Colonic mucosa (tissue), 4 donors: ENCODE data around the gene PRDX5. TPM values are rescaled to one million over a fixed set of nuclear protein-coding genes. Genes with fewer than 3 reads are reported as not detected.

Experiments
- DNase-seq: peaks from one replicate; pipeline ENCODE4 v3.0.0-alpha.2; 2020
- H3K27ac ChIP-seq: fragments of 200-600 bp; one replicate; pipeline ENCODE4 v1.8.0; 2021
- H3K27me3 ChIP-seq: fragments of 200-600 bp; one replicate; pipeline ENCODE4 v1.8.0; 2021
- H3K36me3 ChIP-seq: fragments of 200-600 bp; one replicate; pipeline ENCODE4 v1.8.0; 2021
- H3K4me1 ChIP-seq: fragments of 200-600 bp; one replicate; pipeline ENCODE4 v1.8.0; 2021; ENCODE audit warnings: mild to moderate bottlenecking
- H3K4me3 ChIP-seq: fragments of 200-600 bp; one replicate; pipeline ENCODE4 v1.8.0; 2021
- H3K9ac ChIP-seq, 2 donors: one replicate each; pipeline ENCODE4 v1.7.0; 2013; ENCODE audit warnings: control low read depth in 2 of 2, low read depth in 2 of 2, low read length in 2 of 2
- H3K9me3 ChIP-seq: fragments of 200-600 bp; one replicate; pipeline ENCODE4 v1.8.0; 2021
- CTCF ChIP-seq: fragments of 200-600 bp; IDR thresholded peaks from one replicate; pipeline ENCODE4 v1.8.0; 2022; ENCODE audit warnings: antibody characterized with exemption, mild to moderate bottlenecking
- intact Hi-C: fragments of 100-400 bp; cut with DNase I; formaldehyde crosslinking; loops from one replicate; pipeline ENCODE4 v1.14.1; 2022
- total RNA-seq, 2 donors: library from RNA; stranded (reverse); fragmentation: NEBNext Ultra II Directional in 1 of 2; extraction: Animal tissue kit (Norgen Biotek cat#: 25700) in 1 of 2; gene quantifications; one replicate each; pipeline ENCODE4 v1.2.1, GENCODE V29; 2021
- donor health status: healthy.
- donor health status: DM: no; HTN: no; CAD: no.
- donor health status: DM: no; HTN: no; CAD: no.

PRDX5 gene
- total RNA-seq, 2 donors from 2014 or later: 301 to 425 TPM

DNA sequence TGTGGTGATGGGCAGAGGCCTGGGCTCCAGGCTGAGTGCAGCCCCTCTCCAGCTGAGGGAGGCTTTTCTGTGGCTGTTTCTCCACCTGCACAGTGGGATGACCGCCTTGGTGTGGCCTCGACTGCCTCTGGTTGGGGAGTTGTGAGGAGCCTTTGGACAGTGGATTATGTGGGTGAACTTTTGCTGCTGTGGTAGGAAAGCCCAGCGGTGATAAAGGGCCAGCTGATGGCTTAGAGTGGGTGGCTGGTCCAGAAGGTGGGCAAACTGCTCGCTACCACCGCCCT is 13.9 kb upstream of the PRDX5 start:
- no peak for TF ChIP-seq CTCF
- peaks cover 32% of the 10 kb centered on the region for H3K4me1 ChIP-seq
- intact Hi-C loops: loop anchor here (5.0 kb wide), 1 partner anchor 102 kb away; no protein-coding TSS in a partner anchor
- H3K9me3 ChIP-seq: no peaks in the 10 kb centered on the region
- no peaks in the 10 kb centered on the region for H3K36me3 ChIP-seq
- H3K27ac ChIP-seq: peak overlapping the region; percentile 99
- peak overlapping the region; percentile 58 to 89 for H3K9ac ChIP-seq
- peak overlapping the region; percentile 45 for H3K4me3 ChIP-seq
- peaks cover 13% of the 10 kb centered on the region for H3K27me3 ChIP-seq
- no peak for DNase-seq

DNA sequence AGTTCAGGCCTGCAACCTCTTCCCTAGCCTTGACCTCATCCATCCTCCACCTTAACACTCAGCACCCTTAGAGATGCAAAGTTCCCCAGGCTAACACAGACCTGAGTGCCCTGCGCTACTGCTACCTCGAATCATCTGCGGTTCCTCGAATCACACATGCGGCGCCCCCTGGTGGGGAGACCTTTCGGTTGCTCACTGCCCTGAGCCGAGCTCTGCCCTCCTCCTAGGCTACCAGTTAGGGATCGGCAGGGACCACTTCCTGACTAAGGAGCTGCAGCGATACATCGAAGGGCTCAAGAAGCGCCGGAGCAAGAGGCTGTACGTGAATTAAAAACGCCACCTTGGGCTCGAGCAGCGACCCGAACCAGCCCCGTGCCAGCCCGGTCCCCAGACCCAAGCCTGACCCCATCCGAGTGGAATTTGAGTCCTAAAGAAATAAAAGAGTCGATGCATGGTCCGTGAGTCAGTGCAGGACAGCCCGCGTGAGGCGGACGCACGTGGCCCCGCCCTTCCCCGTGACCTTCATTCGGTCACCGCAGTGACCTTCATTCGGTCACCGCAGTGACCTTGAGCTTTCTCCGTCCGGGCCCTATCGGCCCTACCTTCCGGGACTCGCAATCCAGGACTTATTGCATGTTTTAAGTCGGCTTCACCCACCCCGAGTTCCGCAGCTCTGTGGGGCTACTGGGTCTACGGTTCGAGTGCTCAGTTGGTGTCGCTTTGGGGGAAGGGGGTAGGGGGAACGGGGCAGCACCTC is 13.4 kb upstream of the PRDX5 start:
- Histone ChIP-seq H3K4me1 (peaks cover 28% of the 10 kb centered on the region), H3K9me3 (no peaks in the 10 kb centered on the region), H3K36me3 (no peaks in the 10 kb centered on the region), H3K9ac (peak overlapping the region; percentile 58 to 89), H3K27me3 (peaks cover 8% of the 10 kb centered on the region), H3K4me3 (peak overlapping the region; percentile 45), H3K27ac (peak overlapping the region; percentile 99)
- TF ChIP-seq CTCF: peak; percentile 84
- peak; percentile 97 for DNase-seq
- intact Hi-C loops: loop anchor here (5.0 kb wide), 1 partner anchor 102 kb away; no protein-coding TSS in a partner anchor

DNA sequence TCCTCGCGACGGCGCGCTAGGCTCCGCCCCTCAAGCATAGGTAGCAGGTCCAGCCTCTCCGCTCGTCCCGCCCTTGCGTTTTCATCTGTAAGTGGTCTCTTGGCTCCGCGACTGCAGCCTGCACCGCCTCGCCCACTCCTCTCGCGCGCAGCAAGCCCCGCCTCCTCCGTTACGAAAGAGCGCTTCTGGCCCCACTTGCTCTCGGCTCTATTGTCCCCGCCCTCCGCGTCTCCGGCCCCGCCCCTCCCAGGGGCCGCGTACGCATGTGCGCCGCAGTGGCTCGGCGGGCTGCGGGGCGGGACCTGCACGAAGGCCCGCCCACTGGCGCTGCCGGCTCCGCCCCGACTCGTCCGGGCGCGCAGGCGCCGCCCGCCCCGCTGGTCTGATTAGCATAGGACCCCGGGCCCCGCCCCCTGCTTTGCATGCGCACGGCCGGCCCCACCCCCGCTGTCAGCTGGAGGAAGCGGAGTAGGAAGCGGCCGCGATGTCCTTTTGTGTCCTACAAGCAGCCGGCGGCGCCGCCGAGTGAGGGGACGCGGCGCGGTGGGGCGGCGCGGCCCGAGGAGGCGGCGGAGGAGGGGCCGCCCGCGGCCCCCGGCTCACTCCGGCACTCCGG is 12.7 kb upstream of the PRDX5 start, which contains the start of gene ESRRA:
TSS of gene ESRRA (plus strand) at position 450 of the 616 bp plus-strand sequence. CDS start 1,656 bp downstream, outside the sequence.
- intact Hi-C loops: no loop called here
- TF ChIP-seq CTCF: no peak
- Histone ChIP-seq H3K4me1 (peaks cover 21% of the 10 kb centered on the region), H3K9me3 (no peaks in the 10 kb centered on the region), H3K27me3 (peaks cover 1% of the 10 kb centered on the region), H3K4me3 (peak within 1 kb of the TSS; percentile 61), H3K9ac (peak within 1 kb of the TSS; percentile 65 to 98), H3K27ac (peak within 1 kb of the TSS; percentile 99), H3K36me3 (no peaks in the 10 kb centered on the region)
- peak; percentile 100 for DNase-seq

DNA sequence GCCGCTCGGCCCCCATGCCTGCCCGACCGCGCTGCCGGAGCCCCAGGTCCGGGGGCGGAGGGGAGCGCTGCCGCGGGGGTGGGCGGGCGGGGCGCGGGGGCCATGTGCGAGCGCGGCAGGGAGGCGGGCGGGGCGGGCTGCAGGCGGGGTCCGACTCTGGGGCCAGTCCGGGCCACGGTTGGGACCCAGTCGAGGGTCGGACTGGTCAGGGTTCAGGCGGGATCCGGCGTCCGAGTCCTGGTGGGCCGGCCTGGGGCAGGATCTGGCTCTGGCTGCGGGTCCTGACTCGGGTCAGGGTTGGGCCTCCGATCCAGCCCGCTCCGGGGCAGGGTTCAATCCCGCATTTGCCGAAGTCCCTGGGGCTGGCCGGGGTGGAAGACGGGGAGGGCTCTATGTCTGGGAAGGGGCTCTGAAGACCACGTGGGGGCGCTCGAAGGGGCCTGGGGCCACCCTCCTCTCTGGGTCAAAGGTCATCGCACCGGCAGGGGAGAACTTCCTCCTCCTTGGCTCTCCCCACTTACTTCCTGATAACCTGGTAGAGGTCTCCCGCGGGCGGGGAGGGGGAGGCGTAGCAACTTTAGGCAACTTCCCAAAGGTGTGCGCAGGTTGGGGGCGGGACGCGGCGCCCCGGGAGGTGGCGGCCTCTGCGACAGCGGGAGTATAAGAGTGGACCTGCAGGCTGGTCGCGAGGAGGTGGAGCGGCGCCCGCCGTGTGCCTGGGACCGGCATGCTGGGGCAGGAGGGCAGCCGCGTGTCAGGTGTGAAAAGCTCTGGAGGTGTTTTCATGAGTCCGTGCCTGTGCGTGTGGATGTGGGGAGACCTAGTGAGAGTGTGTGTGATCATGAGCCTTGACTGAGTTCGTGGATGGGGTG is 12.0 kb upstream of the PRDX5 start:
- peak; percentile 19 for TF ChIP-seq CTCF
- no peaks in the 10 kb centered on the region for H3K27me3 ChIP-seq
- peak overlapping the region; percentile 85 for H3K27ac ChIP-seq
- intact Hi-C loops: no loop called here
- DNase-seq: peak; percentile 94
- peaks cover 13% of the 10 kb centered on the region for H3K4me1 ChIP-seq
- no peaks in the 10 kb centered on the region for H3K36me3 ChIP-seq
- H3K9me3 ChIP-seq: no peaks in the 10 kb centered on the region
- H3K4me3 ChIP-seq: peak overlapping the region; percentile 61
- H3K9ac ChIP-seq: peak overlapping the region; percentile 65 to 98

GRCh38 chr11:64306563-64306875 is 11.4 kb upstream of the PRDX5 start:
- Histone ChIP-seq H3K9ac (peak overlapping the region; percentile 65 to 98), H3K4me3 (peak overlapping the region; percentile 61), H3K27me3 (no peaks in the 10 kb centered on the region), H3K9me3 (no peaks in the 10 kb centered on the region), H3K27ac (peak overlapping the region; percentile 85), H3K4me1 (peaks cover 13% of the 10 kb centered on the region), H3K36me3 (no peaks in the 10 kb centered on the region)
- intact Hi-C loops: no loop called here
- DNase-seq: no peak
- no peak for TF ChIP-seq CTCF
